Nephron progenitor cell (in vitro differentiated cells): ENCODE results near the gene DHX29.
"Not testable (repeated sequence)": the region's sequence is repeated elsewhere in the genome, so short reads cannot be mapped to it uniquely, and the experiment has no call there.

ENCODE experiments used
- DNase-seq: peaks from one replicate; pipeline ENCODE4 v3.0.0; 2021
- H3K27ac Mint-ChIP-seq: 2 replicates; pipeline ENCODE4 v1.8.0; 2021; ENCODE audit warnings: mild to moderate bottlenecking, moderate library complexity, mixed read lengths
- H3K27me3 Mint-ChIP-seq: 2 replicates; pipeline ENCODE4 v1.8.0; 2021; ENCODE audit warnings: mild to moderate bottlenecking, low read depth, mixed read lengths; ENCODE audit not compliant: poor library complexity
- H3K36me3 Mint-ChIP-seq: 2 replicates; pipeline ENCODE4 v1.8.0; 2021; ENCODE audit warnings: low read depth, mixed read lengths
- H3K4me1 Mint-ChIP-seq: 2 replicates; pipeline ENCODE4 v1.8.0; 2021; ENCODE audit warnings: mixed read lengths
- H3K4me3 Mint-ChIP-seq: 2 replicates; pipeline ENCODE4 v1.8.0; 2021; ENCODE audit warnings: mild to moderate bottlenecking, moderate library complexity, mixed read lengths
- H3K9me3 Mint-ChIP-seq: 2 replicates; pipeline ENCODE4 v1.8.0; 2021; ENCODE audit warnings: mild to moderate bottlenecking, moderate library complexity, mixed read lengths
- TF ChIP-seq, protein P1 (sequence below): fragments of 200-600 bp; sonication (generic); IDR thresholded peaks from 2 replicates; pipeline ENCODE4 v1.5.0; 2021; ENCODE audit warnings: antibody characterized with exemption

DHX29 gene

DNA sequence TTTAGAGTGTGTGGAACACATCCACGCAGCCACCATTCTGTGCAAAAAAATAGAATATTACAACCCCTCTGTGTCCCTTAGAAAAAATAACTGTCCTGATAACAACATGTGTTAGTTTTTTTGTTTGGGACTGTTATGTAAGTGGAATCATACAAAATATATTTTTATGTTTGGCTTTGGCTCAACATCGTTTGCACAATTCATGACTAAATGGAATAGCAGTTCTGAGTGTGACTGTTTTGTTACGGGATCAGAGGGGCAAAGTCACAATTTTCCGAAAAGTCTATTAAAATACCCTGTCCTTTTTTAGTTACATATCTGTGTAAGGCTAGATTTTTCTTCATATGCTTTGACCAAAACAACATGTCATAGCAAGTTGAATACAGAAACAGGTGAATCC is 13.1 kb upstream of the DHX29 start:
- no peak overlapping the region for H3K4me3 Mint-ChIP-seq
- no peak for DNase-seq
- H3K36me3 Mint-ChIP-seq: peaks cover 66% of the 10 kb centered on the region
- TF ChIP-seq, protein P1, sequence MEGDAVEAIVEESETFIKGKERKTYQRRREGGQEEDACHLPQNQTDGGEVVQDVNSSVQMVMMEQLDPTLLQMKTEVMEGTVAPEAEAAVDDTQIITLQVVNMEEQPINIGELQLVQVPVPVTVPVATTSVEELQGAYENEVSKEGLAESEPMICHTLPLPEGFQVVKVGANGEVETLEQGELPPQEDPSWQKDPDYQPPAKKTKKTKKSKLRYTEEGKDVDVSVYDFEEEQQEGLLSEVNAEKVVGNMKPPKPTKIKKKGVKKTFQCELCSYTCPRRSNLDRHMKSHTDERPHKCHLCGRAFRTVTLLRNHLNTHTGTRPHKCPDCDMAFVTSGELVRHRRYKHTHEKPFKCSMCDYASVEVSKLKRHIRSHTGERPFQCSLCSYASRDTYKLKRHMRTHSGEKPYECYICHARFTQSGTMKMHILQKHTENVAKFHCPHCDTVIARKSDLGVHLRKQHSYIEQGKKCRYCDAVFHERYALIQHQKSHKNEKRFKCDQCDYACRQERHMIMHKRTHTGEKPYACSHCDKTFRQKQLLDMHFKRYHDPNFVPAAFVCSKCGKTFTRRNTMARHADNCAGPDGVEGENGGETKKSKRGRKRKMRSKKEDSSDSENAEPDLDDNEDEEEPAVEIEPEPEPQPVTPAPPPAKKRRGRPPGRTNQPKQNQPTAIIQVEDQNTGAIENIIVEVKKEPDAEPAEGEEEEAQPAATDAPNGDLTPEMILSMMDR: no peak
- no peaks in the 10 kb centered on the region for H3K27me3 Mint-ChIP-seq
- H3K27ac Mint-ChIP-seq: no peak overlapping the region
- no peaks in the 10 kb centered on the region for H3K4me1 Mint-ChIP-seq
- H3K9me3 Mint-ChIP-seq: peaks cover 34% of the 10 kb centered on the region

DNA sequence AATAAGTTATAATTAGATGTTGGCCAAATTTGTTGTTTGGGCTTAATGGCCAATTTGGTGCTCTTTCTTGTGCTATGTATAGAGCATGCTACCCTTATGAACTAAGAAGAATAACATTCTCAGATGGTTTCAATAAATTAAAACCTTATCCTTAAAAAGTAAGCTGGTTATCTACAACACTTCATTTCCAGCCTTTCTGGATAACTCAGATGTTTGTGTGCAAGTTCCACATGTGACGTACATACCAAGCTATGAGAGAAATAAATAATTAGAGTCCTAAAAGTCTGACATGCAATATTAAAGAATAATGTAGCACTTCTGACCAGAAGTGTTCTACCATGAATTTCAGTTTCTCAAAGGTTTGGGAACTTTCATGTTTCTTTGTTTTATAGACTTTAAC is 12.0 kb upstream of the DHX29 start:
- Mint-ChIP-seq H3K27ac (no peak overlapping the region), H3K4me3 (no peak overlapping the region), H3K9me3 (peaks cover 45% of the 10 kb centered on the region), H3K27me3 (no peaks in the 10 kb centered on the region), H3K36me3 (peaks cover 68% of the 10 kb centered on the region), H3K4me1 (no peaks in the 10 kb centered on the region)
- TF ChIP-seq, protein P1: no peak
- DNase-seq: no peak

DNA sequence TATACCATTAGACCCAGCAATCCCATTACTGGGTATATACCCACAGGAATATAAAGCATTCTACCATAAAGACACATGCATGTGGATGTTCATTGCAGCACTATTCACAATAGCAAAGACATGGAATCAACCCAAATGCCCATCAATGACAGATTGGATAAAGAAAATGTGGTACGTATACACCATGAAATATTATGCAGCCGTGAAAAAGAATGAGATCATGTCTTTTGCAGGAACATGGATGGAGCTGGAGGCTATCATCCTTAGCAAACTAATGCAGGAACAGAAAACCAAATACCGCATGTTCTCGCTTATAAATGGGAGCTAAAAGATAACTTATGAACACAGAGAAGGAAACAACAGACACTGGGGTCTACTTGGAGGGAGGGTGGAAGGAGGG is 10.7 kb upstream of the DHX29 start:
- peaks cover 55% of the 10 kb centered on the region for H3K9me3 Mint-ChIP-seq
- DNase-seq, H3K27me3 Mint-ChIP-seq, H3K27ac Mint-ChIP-seq, H3K4me3 Mint-ChIP-seq, H3K4me1 Mint-ChIP-seq: not testable (repeated sequence)
- peaks cover 79% of the 10 kb centered on the region for H3K36me3 Mint-ChIP-seq

DNA sequence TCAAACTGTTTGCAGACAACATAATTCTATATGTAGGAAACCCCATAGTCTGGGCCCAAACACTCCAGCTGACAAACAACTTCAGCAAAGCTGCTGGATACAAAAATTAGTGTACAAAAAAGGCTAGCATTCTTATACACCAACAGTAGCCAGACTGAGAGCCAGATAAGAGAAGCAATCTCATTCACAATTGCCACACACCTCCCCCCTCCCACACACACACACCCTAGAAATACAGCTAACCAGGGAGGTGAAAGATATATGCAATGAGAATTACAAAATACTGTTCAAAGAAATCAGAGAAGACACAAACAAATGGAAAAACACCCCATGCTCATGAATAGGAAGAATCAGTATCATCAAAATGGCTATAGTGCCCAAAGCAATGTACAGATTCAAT is 9.3 kb upstream of the DHX29 start:
- TF ChIP-seq, protein P1: no peak
- DNase-seq: no peak
- Mint-ChIP-seq H3K4me1 (no peaks in the 10 kb centered on the region), H3K36me3 (peaks cover 85% of the 10 kb centered on the region), H3K4me3 (no peak overlapping the region), H3K27me3 (no peaks in the 10 kb centered on the region), H3K27ac (no peak overlapping the region), H3K9me3 (peaks cover 65% of the 10 kb centered on the region)

DNA sequence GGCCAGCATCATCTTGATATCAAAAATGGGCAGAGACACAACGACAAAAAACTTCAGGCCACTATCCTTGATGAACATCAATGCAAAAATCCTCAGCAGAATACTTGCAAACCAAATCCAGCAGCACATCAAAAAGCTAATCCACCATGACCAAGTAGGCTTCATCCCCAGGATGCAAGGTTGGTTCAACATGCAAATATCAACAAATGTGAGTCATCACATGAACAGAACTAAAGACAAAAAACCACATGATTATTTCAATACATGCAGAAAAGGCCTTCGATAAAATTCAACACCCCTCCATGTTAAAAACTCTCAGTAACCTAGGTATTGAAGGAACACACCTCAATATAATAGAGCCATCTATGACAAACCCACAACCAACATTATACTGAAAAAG is 8.8 kb upstream of the DHX29 start:
- peaks cover 3% of the 10 kb centered on the region for H3K4me1 Mint-ChIP-seq
- H3K9me3 Mint-ChIP-seq: peaks cover 69% of the 10 kb centered on the region
- H3K27me3 Mint-ChIP-seq: no peaks in the 10 kb centered on the region
- H3K4me3 Mint-ChIP-seq: no peak overlapping the region
- no peak for DNase-seq
- TF ChIP-seq, protein P1: no peak
- peaks cover 88% of the 10 kb centered on the region for H3K36me3 Mint-ChIP-seq
- no peak overlapping the region for H3K27ac Mint-ChIP-seq

DNA sequence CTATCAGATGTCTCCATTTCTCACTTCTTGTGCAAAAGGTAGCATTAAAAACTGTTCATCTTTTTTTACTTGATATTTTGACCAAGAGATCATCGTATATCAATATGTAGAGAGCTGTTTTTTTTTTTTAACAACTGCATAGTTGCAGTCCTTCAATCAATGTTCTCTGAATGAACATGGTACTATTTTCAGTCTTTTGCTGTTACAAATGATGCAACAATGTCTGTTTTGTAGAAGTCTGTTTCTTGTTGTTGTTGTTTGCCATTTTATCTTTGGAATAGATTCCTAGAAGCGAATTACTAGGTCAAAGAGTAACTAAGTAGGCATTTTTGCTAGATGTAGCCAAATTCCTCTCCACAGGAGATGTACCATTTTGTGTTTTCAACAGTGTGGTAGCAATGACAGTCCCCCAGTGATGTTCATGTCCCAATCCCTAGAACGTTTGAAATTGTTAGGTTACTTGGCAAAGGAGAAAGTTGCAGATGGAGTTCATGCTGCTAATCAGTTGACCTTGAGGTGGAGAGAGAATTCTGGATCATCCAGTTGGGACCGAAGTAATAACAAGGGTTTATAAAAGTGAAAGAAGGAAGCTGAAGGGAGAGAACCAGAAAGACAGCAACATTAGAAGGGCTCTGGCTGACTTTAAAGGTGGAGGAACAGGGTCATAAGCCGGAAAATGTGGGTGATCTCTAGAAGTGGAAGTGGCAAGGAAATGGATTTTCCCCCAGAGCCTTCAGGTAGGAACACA is 6.5 kb upstream of the DHX29 start:
- DNase-seq: no peak
- H3K27ac Mint-ChIP-seq: no peak overlapping the region
- H3K9me3 Mint-ChIP-seq: peaks cover 72% of the 10 kb centered on the region
- no peaks in the 10 kb centered on the region for H3K27me3 Mint-ChIP-seq
- peaks cover 6% of the 10 kb centered on the region for H3K4me1 Mint-ChIP-seq
- H3K36me3 Mint-ChIP-seq: peaks cover 84% of the 10 kb centered on the region
- no peak overlapping the region for H3K4me3 Mint-ChIP-seq
- TF ChIP-seq, protein P1: no peak
